Stimulated activated CD4-positive, alpha-beta T cell treated with anti-CD3 and anti-CD28 coated beads, Interleukin-15, amount 100 ng/mL, for 24 hours (primary cell): ENCODE results near the gene RYR2.
"Not testable (repeated sequence)": the region's sequence is repeated elsewhere in the genome, so short reads cannot be mapped to it uniquely, and the experiment has no call there.

Experiments
- DNase-seq: peaks from one replicate; pipeline ENCODE4 v3.0.0-alpha.2; 2020

The RYR2 gene

GRCh38 chr1:237091691-237092090, 49.7 kb downstream of the RYR2 start:
- DNase-seq: no peak

GRCh38 chr1:237093691-237094090, 51.7 kb downstream of the RYR2 start:
- no peak for DNase-seq

DNA sequence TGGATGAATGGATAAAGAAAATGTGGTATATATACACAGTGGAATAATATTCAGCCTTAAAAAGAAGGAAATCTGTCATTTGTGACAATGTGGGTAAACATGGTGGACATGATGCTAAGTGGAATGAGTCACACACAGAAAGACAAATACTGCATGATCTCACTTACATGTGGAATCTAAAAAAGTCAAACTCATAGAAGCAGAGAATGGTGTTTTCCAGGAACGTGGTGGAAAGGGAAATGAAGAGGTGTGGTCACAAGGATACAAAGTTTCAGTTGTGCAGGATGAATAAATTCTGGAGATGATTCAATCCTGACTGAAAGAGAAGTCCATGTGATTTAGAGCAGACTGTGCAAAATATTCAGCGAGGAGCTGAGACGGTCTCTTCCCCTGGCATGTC, 56.6 kb downstream of the RYR2 start:
- DNase-seq: no peak

DNA sequence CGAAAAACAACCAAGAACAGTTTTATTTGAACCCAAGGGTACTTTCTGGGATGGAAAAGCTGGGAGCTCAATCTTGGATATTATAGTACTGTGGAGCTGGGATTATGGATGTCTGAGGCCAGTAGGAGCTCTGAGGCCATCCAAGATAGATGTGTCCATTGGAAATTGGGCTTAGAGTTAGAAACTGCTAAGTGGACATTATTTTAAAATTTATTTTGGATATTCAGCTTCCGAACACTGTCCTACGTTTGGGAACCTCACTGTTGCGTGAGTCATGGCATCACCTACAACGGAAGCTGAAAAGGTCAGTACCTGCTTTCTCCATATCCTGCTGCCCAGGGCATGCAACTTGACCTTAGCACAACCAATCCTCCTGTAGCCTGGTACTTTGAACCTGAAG, 61.0 kb downstream of the RYR2 start:
- DNase-seq: no peak

- no peak for DNase-seq
Observed at GRCh38 chr1:237104096-237104495, 62.1 kb downstream of the RYR2 start.

GRCh38 chr1:237105826-237106225, 63.8 kb downstream of the RYR2 start:
- no peak for DNase-seq

GRCh38 chr1:237108297-237109040, 66.5 kb downstream of the RYR2 start:
- DNase-seq: no peak

DNA sequence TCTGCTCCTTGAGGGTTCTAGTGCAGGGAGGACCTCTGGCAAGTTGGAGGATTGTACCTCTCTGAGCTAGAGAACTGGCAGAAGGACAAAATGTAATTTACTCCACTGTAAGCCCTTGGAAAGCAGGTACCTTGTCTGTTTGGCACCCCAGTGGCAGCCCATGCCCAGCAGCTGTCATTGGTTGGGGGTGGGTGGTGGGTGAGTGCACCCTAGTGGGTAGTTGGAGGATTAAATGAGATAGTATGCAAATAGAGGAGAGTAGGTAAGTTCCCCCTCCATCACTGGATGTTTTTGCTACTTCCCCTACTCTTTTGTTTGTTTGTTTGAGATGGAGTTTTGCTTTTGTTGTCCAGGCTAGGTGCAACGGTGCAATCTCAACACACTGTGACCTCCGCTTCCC, 69.8 kb downstream of the RYR2 start:
- peak; percentile 2 for DNase-seq

DNA sequence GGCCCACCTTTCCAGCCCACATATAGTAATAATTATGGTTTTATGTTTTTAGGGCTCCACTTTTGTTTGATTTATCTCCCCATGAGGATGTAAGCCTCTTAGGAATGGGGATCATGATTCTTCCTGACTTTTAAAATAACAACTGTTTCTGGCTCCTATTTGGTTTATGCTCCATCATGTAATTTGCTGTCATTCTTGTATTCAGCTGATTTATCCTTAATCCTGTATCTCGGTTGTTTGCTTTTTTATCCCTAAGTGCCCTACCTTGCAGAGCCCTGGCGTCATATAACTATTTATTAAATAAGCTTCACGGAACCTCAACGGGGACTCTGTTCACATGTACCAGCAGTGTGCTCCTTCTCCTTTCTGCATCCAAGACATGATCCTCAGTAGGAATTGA, 70.7 kb downstream of the RYR2 start:
- no peak for DNase-seq

GRCh38 chr1:237115035-237115434, 73.1 kb downstream of the RYR2 start:
- DNase-seq: no peak

DNA sequence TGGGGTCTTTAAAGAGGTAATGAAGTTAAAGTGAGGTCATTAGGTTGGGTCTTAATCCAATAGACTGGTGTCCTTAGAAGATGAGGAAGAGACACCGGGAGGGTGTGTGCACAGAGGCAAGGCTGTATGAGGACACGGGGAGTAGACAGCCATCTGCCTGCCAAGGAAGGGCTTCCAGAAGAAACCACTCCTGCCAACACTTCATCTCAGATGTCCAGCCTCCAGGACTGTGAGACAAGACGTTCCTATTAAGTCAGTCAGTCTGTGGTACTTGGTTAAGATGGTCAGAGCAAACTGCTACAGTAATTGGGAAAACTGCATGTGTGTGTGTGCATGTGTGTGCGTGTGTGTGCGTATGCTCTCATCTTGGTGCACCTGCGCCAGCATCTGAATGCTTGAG, 77.1 kb downstream of the RYR2 start:
- DNase-seq: no peak

DNA sequence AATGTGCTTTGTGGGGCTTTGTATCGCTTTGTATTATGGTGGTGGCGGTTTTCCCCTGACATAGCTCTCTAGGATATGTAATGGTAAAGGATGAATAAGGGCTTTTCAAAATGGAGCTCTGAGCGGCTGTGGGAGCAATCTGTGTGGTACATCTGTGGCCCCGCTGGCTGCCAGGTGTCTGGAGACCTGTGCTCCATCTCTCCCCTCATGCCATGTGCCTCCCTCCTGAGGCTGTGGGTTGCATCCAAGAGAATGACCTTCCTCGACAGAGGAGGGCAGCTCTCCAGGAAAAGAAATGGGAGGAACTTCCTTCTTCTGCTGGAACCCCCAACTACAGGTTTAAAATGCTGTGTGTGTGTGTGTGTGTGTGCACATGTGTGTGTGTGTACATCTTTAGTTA, 78.7 kb downstream of the RYR2 start:
- no peak for DNase-seq

- no peak for DNase-seq
Observed at GRCh38 chr1:237124856-237125462, 83.0 kb downstream of the RYR2 start.

- DNase-seq: no peak
Observed at GRCh38 chr1:237126180-237126579, 84.2 kb downstream of the RYR2 start.

DNA sequence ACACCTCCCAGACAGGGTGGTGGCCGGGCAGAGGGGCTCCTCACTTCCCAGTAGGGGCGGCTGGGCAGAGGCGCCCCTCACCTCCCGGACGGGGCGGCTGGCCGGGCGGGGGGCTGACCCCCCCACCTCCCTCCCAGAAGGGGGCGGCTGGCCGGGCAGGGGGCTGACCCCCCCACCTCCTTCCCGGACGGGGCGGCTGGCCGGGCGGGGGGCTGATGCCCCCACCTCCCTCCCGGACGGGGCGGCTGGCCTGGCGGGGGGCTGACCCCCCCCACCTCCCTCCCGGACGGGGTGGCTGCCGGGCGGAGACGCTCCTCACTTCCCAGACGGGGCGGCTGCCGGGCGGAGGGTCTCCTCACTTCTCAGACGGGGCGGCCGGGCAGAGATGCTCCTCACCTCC, 85.3 kb downstream of the RYR2 start:
- DNase-seq: not testable (repeated sequence)

DNA sequence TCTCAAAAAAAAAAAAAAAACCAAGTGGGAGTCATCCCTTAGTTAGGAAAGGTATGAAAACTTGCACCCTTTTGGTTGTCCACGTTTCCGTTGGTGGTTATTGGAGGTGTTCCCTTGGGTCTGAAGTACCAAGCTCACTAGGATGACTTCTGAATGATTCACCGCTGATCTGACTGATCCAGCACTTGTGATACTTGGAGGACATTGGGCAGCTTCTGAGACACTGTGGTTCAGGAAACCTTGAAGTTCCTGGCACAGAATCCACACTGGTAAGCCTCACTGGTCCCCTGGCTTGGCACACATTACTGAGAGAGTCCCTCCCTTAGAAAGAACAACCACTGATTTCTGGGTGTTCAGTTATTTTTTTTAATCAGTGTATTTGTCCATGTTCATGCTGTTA, 91.9 kb downstream of the RYR2 start:
- DNase-seq: no peak

DNA sequence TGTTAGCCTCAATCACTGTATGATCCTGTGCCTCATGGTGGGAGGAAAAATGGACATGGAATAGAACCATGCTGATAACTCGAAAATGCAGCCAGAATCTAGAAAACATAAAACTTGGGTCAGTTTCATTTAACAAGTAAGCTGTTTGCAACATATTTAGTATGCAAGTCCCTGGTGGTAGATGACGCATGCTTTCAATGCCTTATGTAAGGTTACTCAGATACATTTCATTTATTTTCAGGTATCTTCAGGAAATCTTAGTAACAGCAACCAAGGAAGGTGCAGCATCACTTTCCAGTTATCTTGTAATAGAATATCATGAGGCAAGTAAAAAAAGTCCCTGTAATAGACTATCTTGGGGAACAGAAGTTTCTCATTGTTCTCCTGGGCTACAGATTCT, 92.9 kb downstream of the RYR2 start:
- no peak for DNase-seq

DNA sequence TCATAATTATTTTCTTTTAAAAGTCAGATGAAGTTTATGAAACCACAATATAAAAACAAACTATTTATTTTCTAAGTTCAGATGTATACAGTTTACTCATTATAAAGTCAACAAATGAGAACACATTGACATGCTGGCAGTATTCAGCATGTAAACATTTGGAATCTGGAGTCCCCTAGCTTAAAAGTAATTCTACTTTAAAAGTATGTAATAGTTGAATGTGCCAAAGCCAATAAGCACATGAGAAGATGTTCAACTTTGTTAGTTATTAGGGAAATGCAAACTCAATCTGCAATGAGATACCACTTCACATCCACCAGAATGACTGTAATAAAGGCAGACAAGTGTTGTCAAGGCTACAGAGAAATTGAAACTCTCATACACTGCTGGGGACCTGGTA, 96.6 kb downstream of the RYR2 start:
- no peak for DNase-seq

GRCh38 chr1:237139732-237140131, 97.7 kb downstream of the RYR2 start:
- no peak for DNase-seq

DNA sequence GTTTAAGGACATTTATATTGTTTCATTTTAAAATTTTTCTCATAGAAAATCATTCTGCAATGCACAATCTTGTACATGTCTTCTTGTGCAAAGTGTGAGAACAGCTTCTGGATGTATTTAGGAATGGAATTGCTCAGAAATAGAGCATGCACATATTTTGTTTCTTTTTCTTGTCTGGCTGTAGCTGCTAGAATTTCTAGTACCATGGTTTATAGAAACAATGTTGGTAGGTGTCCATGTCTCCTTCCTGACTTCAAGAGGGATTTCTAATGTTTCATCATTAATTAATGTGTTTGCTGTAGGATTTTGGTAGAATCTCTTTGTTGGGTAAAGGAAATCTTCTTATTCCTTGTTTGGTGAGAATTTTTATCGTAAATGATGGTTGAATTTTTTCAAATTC, 99.0 kb downstream of the RYR2 start:
- no peak for DNase-seq

DNA sequence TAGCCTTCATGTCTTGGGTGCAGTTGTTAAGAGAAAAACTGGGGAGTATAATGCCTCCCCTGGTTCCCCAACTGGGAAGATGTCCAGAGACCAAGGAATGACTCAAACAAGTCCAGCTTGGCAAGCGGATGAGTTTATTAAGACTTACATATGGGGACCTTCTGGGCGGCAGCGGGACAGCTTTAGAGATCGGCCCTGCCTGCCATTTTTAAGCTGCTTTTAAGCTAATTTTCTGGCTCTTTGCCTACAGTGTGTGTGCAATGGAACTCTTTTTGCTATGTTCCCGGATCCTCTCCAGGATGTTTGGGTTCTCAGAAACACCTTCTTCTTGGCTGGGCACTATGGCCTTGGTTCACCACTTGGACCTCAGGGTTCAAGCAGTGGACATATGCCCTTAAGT, 99.5 kb downstream of the RYR2 start:
- no peak for DNase-seq

GRCh38 chr1:237145379-237146135, 103.6 kb downstream of the RYR2 start:
- DNase-seq: no peak

DNA sequence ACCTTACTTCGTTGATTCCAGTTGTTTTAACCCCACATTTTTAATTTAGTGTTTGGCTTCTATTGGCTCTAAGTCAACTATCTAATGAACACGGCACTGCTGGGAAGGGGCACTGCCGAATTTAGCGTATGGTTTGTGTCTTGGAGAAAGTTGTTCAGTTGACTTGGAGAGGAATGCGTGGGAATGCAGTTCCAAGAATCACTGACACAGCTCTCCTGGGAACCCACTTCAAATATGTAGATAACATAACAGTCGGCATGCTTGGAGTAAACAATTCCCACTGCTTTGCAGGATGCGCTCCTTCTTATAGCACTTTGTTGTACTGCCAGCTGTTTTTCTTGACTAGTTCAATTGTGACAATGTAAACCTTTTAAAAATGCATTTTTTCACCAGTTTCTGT, 104.3 kb downstream of the RYR2 start:
- DNase-seq: no peak

- DNase-seq: no peak
Observed at GRCh38 chr1:237149857-237150256, 107.9 kb downstream of the RYR2 start.
